ENCODE results near the gene CTBP2. TPM values are rescaled to one million over a fixed set of nuclear protein-coding genes. Genes with fewer than 3 reads are reported as not detected.

Gene CTBP2
- total RNA-seq, 6 experiments from 2014 or later: 70.6 to 86.9 (median 78.8) TPM

GRCh38 chr10:125177641-125178640 is 17.6 kb upstream of the CTBP2 start:
- H3K27me3 Mint-ChIP-seq (ENCODE audit: insufficient read depth): peaks cover 18% of the 10 kb centered on the region
- no peak overlapping the region for H3K27ac Mint-ChIP-seq
- no peaks in the 10 kb centered on the region for H3K4me1 Mint-ChIP-seq (ENCODE audit: low read depth)
- H3K36me3 Mint-ChIP-seq (ENCODE audit: low read depth): no peaks in the 10 kb centered on the region
- no peak overlapping the region for H3K4me3 Mint-ChIP-seq
- no peak for TF ChIP-seq CTCF (IDR thresholded peaks at IDR 0.05)
- peaks cover 6% of the 10 kb centered on the region; the same call in 1 of the 2 replicates for H3K9me3 Mint-ChIP-seq
- no peak for DNase-seq

GRCh38 chr10:125175807-125176206 is 15.4 kb upstream of the CTBP2 start:
- no peak for DNase-seq
- TF ChIP-seq CTCF (IDR thresholded peaks at IDR 0.05): no peak
- Mint-ChIP-seq H3K4me1 (ENCODE audit: low read depth) (no peaks in the 10 kb centered on the region), H3K27me3 (ENCODE audit: insufficient read depth) (peaks cover 17% of the 10 kb centered on the region), H3K9me3 (peaks cover 4% of the 10 kb centered on the region; the same call in 1 of the 2 replicates), H3K4me3 (no peak overlapping the region), H3K36me3 (ENCODE audit: low read depth) (no peaks in the 10 kb centered on the region), H3K27ac (no peak overlapping the region)

GRCh38 chr10:125174360-125174759 is 14.0 kb upstream of the CTBP2 start:
- Mint-ChIP-seq H3K36me3 (ENCODE audit: low read depth) (no peaks in the 10 kb centered on the region), H3K27me3 (ENCODE audit: insufficient read depth) (peaks cover 17% of the 10 kb centered on the region), H3K27ac (no peak overlapping the region), H3K4me3 (no peak overlapping the region), H3K9me3 (no peaks in the 10 kb centered on the region), H3K4me1 (ENCODE audit: low read depth) (no peaks in the 10 kb centered on the region)
- TF ChIP-seq CTCF (IDR thresholded peaks at IDR 0.05): no peak
- no peak for DNase-seq

- H3K36me3 Mint-ChIP-seq (ENCODE audit: low read depth): no peaks in the 10 kb centered on the region
- H3K4me3 Mint-ChIP-seq: no peak overlapping the region
- DNase-seq: no peak
- TF ChIP-seq CTCF (IDR thresholded peaks at IDR 0.05): no peak
- H3K27ac Mint-ChIP-seq: no peak overlapping the region
- peaks cover 16% of the 10 kb centered on the region for H3K27me3 Mint-ChIP-seq (ENCODE audit: insufficient read depth)
- H3K4me1 Mint-ChIP-seq (ENCODE audit: low read depth): no peaks in the 10 kb centered on the region
- H3K9me3 Mint-ChIP-seq: no peaks in the 10 kb centered on the region
Measured at GRCh38 chr10:125172694-125173093, 12.3 kb upstream of the CTBP2 start.

- Mint-ChIP-seq H3K9me3 (no peaks in the 10 kb centered on the region), H3K4me3 (no peak overlapping the region), H3K27ac (no peak overlapping the region), H3K4me1 (ENCODE audit: low read depth) (no peaks in the 10 kb centered on the region), H3K36me3 (ENCODE audit: low read depth) (no peaks in the 10 kb centered on the region), H3K27me3 (ENCODE audit: insufficient read depth) (peaks cover 16% of the 10 kb centered on the region)
- no peak for TF ChIP-seq CTCF (IDR thresholded peaks at IDR 0.05)
- no peak for DNase-seq
Measured at GRCh38 chr10:125171402-125172306, 11.3 kb upstream of the CTBP2 start.
